Measurements from ENCODE around the gene PSORS1C1.

DNA sequence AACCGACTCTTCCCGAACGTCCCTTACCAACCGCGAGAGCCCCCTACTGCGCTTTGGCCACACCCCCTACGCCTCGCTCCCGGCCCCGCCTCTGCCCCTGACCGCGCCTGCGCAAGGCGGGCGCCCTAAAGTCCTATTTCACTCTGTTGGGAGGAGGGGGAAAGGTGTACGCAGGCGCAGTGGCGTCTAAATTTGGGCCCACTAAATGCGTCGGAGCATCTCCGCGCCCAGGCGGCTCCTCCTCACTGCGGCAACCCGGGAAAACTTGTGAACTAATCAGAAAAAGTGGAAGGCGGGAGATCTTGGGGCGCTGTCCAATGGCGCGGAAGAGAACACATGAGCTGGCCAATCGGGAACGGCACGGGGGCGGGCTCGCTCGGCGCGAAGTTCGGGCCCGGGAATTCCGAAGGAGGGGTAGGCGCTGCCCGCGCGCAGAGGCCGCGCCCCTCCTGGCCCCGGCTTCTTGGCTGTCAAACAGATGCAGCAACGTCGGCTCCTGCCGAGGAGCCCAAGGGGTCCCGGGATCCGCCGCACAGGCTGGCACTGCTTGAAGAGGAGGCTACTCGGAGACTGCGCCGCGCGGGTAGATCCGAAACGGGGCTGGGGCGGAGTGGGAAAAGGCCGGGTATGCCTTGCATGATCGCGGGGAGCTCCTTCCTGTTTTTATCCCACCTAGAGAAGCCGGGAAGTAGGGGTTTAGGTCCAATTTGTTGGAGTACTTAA, 43.7 kb downstream of the PSORS1C1 start, which contains the start of gene TCF19:
- TF ChIP-seq EZH2 (IDR thresholded peaks at IDR 0.05; ENCODE audit: low read length, missing control alignments): no peak
- TF ChIP-seq, protein P1, sequence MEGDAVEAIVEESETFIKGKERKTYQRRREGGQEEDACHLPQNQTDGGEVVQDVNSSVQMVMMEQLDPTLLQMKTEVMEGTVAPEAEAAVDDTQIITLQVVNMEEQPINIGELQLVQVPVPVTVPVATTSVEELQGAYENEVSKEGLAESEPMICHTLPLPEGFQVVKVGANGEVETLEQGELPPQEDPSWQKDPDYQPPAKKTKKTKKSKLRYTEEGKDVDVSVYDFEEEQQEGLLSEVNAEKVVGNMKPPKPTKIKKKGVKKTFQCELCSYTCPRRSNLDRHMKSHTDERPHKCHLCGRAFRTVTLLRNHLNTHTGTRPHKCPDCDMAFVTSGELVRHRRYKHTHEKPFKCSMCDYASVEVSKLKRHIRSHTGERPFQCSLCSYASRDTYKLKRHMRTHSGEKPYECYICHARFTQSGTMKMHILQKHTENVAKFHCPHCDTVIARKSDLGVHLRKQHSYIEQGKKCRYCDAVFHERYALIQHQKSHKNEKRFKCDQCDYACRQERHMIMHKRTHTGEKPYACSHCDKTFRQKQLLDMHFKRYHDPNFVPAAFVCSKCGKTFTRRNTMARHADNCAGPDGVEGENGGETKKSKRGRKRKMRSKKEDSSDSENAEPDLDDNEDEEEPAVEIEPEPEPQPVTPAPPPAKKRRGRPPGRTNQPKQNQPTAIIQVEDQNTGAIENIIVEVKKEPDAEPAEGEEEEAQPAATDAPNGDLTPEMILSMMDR (conservative IDR thresholded peaks at IDR 0.05 in 1 of 2, IDR thresholded peaks at IDR 0.05 in 1 of 2; ENCODE audit: low read depth in 1 of 2, low read length in 2 of 2): no peak
